T-helper 17 cell (primary cell): ENCODE measurements around the gene CGB7. TPM values are rescaled to one million over a fixed set of nuclear protein-coding genes. Genes with fewer than 3 reads are reported as not detected.
"Not testable (repeated sequence)": the region's sequence is repeated elsewhere in the genome, so short reads cannot be mapped to it uniquely, and the experiment has no call there.

Experiments used
- ATAC-seq: fragments of 150-1000 bp; cut with Tn5 transposase; 2 replicates; pipeline ENCODE4 v1.10.0; 2021; ENCODE audit warnings: mild to moderate bottlenecking, moderate library complexity
- DNase-seq, 3 donors: peaks; one replicate each; pipeline versions ENCODE4 v3.0.0 to v3.0.0-alpha.2; 2020 to 2021
- H3K9me3 ChIP-seq: one replicate; pipeline ENCODE4 v1.7.0; 2013; ENCODE audit warnings: low read length, mild to moderate bottlenecking; ENCODE audit not compliant: control insufficient read depth, poor library complexity, severe bottlenecking
- H3K27ac Mint-ChIP-seq: one replicate; pipeline ENCODE4 v1.8.0; 2022; ENCODE audit warnings: mild to moderate bottlenecking, moderate library complexity, mixed read lengths
- H3K27me3 Mint-ChIP-seq: one replicate; pipeline ENCODE4 v1.8.0; 2022; ENCODE audit warnings: mixed read lengths
- H3K36me3 Mint-ChIP-seq: one replicate; pipeline ENCODE4 v1.8.0; 2022; ENCODE audit warnings: low read depth, mixed read lengths
- H3K4me1 Mint-ChIP-seq: one replicate; pipeline ENCODE4 v1.8.0; 2022; ENCODE audit warnings: mild to moderate bottlenecking, mixed read lengths
- H3K4me3 Mint-ChIP-seq: one replicate; pipeline ENCODE4 v1.8.0; 2022; ENCODE audit warnings: mild to moderate bottlenecking, moderate library complexity, mixed read lengths
- total RNA-seq, 4 donors: library from RNA in 2 of 4; stranded (reverse) in 2 of 4; gene quantifications; one replicate each; pipeline ENCODE4 v1.2.3 and lab custom pipeline; 2022 to 2026

The CGB7 gene
- total RNA-seq, 2 donors from 2014 or later: not detected

DNA sequence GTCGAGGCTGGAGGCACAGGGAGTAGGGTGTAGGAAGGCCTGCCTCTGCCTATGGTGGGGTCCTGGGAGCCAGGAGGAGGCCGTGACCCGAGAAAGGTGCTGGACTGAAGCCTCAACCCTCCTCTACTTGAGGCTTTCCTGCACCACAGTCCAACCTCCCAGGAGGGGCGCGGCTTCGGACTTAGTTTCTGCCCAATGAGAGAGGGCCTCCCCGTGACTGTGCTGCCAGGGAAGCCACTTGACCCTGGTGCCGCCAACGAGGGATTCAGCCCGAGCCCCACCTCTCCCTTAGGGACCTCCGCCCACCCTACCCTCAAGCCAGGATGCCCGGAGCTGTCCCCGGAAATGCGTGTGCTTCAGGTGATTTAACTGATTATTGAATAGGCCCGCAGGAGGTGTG is 33.3 kb downstream of the CGB7 start, which contains the start of gene CGB3:
Gene CGB3 (minus strand): TSS at position 101 of the 400 bp plus-strand sequence. CDS start 362 bp downstream, outside the sequence.
- H3K27me3 Mint-ChIP-seq: not testable (repeated sequence)

DNA sequence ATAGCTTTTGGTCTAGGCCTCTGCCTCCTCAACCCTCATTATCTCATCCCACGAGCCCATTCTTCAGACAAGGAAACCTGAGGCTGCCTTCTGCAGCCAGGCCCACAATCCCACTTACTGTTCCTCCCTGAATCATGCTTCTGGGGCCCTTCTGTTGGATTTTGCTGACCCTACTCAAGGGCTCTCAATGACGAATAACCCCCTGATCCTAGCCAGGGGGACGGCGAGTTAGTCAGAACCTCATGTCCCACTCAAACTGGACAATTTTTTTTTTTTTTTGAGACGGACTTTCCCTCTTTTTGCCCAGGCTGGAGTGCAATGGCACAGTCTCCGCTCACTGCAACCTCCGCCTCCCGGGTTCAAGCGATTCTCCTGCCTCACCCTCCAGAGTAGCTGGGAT is 35.4 kb downstream of the CGB7 start:
- ATAC-seq: no peak
- H3K4me3 Mint-ChIP-seq: no peak overlapping the region
- H3K27ac Mint-ChIP-seq: no peak overlapping the region
- H3K27me3 Mint-ChIP-seq: peaks cover 9% of the 10 kb centered on the region
- no peak for DNase-seq
- H3K36me3 Mint-ChIP-seq: no peaks in the 10 kb centered on the region
- no peaks in the 10 kb centered on the region for H3K9me3 ChIP-seq
- H3K4me1 Mint-ChIP-seq: peaks cover 22% of the 10 kb centered on the region

More for the DNA sequence above, 33.3 kb downstream of the CGB7 start, which contains the start of gene CGB3:
- DNase-seq, H3K4me3 Mint-ChIP-seq, H3K27ac Mint-ChIP-seq, H3K36me3 Mint-ChIP-seq, H3K9me3 ChIP-seq, ATAC-seq: not testable (repeated sequence)
- peaks cover 13% of the 10 kb centered on the region for H3K4me1 Mint-ChIP-seq

DNA sequence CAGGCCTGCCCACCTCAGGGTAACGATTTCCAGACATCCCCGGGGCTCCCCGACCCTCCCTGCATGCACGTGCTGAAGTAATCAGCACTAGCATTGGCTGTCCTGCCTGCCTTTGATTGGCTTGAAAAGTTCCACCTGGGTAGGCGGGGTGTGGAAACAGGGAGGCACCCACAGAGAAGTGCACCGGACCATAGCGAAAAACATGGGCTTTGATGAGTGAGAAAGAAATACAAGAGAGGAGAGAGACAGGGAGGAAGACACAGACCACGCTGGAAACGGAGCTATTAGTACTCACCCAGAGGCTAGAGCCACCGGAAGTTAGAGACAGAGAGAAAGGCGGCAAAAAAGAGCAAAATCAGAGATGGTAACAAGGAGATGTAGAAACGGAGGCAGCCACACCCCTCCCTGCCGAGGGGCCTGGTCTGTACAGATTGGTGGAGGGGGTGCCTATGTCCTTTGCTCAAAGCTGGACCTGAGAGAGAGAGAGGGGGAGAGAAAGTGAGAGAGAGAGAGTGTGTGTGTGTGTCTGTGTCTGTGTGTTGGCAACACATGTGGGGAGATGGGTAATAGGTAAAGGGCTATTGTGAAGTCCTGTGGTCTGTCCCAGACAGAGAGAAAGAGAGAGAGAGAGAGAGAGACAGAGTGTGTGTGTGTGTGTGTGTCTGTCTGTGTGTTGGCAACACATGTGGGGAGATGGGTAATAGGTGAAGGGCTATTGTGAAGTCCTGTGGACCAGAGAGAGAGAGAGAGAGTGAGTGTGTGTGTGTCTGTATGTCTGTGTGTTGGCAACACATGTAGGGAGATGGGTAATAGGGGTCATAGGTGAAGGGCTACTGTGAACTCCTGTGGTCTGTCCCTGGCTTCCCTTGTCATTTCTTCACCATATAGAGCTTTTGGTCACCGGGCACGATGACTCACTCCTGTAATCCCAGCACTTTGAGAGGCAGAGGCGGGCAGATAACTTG is 36.3 kb downstream of the CGB7 start:
- no peaks in the 10 kb centered on the region for H3K9me3 ChIP-seq
- ATAC-seq (no peak), DNase-seq (no peak)
- Mint-ChIP-seq H3K27ac (peak overlapping the region; percentile 87), H3K4me1 (peaks cover 22% of the 10 kb centered on the region), H3K27me3 (peaks cover 9% of the 10 kb centered on the region), H3K4me3 (peak overlapping the region; percentile 64), H3K36me3 (no peaks in the 10 kb centered on the region)

DNA sequence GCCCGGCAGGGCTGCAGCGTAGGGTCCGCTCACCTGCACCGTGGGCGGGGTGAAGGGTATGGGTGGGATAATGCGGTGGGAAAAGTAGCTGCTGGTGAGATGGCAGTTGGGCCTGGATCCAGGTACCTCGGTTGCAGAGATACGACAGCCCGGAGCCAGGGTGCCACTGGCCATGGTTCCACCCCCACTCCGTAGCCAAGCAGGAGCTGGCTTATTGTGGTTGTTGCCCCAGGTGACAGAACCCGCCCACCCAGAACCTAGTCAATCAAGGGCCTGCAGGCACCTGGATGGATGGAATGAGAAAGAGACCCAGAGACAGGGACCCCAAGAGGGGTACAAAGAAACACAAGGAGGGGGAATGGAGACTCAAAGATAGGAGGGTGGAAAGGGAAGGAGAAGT is 37.2 kb downstream of the CGB7 start:
- Mint-ChIP-seq H3K4me1 (peaks cover 22% of the 10 kb centered on the region), H3K4me3 (peak overlapping the region; percentile 55), H3K36me3 (no peaks in the 10 kb centered on the region), H3K27me3 (peaks cover 9% of the 10 kb centered on the region), H3K27ac (no peak overlapping the region)
- no peaks in the 10 kb centered on the region for H3K9me3 ChIP-seq
- DNase-seq (no peak), ATAC-seq (no peak)

DNA sequence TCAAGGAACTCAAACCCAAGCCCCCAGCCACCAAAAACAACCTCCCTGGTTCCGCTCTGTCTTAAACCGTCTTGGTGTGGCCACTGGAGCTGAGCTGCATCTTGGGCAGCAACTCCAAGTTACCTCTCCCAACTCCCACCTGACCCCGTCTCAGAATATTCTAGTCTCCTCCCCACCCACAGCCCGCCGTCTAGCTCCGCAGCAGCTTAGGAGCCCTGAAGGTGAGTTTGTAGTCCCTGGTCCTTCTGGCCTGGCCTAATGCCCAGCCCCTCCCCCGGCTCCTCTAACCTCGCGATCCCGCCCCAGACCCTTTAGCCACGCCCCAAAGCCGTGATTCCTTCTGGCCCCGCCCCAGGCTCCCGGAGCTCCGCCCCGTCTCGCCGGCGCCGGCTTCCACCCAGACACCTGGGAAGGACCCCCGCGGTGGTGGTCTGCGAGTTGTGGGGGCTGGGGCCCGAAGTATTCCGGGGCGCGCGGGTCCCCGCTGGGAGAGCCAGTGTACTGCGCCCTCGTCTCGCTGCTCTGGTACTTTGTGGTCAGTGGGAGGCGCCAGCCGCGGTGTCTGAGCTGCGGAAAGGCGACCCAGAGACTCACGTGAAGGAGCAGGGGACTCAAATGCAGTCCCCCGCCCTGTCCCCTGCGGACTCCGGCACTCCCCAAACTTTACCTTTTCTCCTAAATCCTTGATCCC is 38.2 kb downstream of the CGB7 start:
- H3K4me3 Mint-ChIP-seq: peak overlapping the region; percentile 94

DNA sequence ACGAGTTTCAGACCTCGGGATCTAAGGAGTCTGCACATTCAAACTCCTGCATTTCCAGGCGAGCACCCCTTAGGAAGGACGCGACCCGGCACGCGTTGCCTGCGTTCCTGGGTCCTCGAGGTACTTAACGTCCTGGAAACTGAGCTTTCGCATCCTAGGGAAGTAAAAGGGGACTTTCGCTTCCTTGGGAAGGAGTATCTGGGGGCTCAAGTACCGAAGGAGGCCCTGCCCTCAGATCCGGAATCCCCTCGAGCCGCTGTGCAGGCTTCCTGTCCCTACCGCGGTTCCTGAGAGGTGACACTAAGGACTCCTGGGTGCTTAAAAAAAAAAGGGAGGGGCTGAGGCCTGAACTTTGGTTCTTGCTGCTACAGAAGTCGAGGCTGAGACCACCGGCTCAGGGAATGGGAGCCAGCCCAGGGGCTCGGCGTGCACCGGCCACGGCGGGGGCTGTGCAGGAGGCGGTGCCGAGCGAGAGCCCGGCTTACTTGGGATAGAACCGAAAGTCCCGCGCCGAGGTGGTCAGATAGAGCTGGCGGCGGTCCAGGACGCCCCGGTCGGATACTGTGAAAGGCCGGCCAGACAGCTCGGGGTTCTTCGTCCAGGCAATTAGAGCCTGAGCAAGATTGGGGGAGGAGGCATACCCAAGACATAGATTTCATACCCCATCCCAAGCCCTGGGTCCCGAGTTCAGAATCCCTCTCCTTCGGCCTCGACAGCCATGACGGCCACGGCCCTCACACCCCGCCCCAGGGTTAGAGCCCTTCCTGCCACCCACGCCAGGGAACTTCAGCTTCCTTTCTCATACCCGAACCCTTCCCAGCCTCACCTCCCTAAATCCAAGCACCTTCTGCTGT is 38.9 kb downstream of the CGB7 start:
- DNase-seq, H3K9me3 ChIP-seq, ATAC-seq, H3K36me3 Mint-ChIP-seq, H3K27me3 Mint-ChIP-seq: not testable (repeated sequence)
- peaks cover 22% of the 10 kb centered on the region for H3K4me1 Mint-ChIP-seq
- peak overlapping the region; percentile 94 for H3K4me3 Mint-ChIP-seq
- peak overlapping the region; percentile 73 for H3K27ac Mint-ChIP-seq

More for the DNA sequence above, 38.2 kb downstream of the CGB7 start:
- H3K36me3 Mint-ChIP-seq: no peaks in the 10 kb centered on the region
- ATAC-seq (peak; percentile 46), DNase-seq (peak; percentile 47 to 60 (median 59))
- peaks cover 22% of the 10 kb centered on the region for H3K4me1 Mint-ChIP-seq
- peak overlapping the region; percentile 73 for H3K27ac Mint-ChIP-seq
- no peaks in the 10 kb centered on the region for H3K9me3 ChIP-seq
- H3K27me3 Mint-ChIP-seq: peaks cover 9% of the 10 kb centered on the region

DNA sequence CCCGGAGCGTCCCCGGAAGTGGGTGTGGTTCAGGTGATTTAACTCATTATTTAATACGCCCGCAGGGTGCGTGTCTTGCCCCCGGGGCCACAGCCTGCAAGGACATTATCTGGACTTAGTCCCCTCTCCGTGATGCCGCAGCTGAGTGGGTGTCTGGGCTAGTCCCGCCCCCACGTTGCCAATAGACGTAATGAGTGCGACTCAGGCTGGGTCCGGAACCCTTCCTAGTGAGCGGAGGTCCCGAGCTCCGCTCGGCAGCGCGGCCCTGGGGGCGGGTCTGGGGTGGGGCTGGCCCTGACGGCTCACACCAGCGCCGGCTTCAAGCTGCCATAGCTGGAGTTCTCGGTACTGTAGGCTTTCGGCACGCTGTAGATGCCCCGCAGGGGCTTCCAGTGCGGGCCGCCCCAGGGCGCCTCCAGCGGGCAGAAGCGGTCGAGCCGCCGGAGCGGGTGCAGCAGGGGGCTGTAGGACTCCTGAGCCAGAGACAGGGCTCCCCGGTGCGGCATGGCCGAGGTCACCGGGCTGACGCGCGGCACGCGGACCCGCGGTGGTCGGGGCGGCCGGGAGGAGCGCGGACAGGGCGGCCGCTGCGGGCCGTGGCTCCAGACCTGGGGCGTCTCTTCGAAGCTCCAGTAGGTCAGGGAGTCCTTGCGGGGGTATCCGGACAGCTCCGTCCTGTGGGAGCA is 39.7 kb downstream of the CGB7 start:
- peaks cover 22% of the 10 kb centered on the region for H3K4me1 Mint-ChIP-seq
- H3K9me3 ChIP-seq: no peaks in the 10 kb centered on the region

DNA sequence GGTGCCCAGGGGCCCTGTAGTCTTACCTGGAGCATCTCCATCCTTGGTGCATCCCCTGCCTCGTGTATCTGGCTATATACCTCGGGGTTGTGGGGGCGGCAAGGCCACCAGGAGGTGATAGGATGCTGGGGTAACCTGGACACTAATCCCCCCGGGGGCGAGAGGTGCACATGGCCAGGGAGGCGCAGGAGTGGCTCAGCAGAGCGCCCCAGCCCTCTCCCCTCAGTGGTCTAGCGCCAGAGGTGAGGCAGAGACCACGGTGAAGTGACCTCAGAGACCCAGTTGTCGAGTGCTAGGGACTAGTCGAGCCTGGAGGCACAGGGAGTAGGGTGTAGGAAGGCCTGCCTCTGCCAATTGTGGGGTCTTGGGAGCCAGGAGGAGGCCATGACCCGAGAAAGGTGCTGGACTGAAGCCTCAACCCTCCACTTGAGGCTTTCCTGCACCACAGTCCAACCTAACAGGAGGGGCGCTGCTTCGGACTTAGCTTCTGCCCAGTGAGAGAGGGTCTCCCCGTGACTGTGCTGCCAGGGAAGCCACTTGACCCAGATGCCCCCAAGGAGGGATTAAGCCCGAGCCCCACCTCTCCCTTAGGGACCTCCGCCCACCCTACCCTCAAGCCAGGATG is 40.4 kb downstream of the CGB7 start, which contains the start of gene LHB:
Gene LHB (minus strand): TSS at position 51 of the 625 bp plus-strand sequence. CDS start 10 bp downstream, at position 41.
- no peaks in the 10 kb centered on the region for H3K36me3 Mint-ChIP-seq
- H3K9me3 ChIP-seq: no peaks in the 10 kb centered on the region
- no peak within 1 kb of the TSS for H3K27ac Mint-ChIP-seq
- H3K4me3 Mint-ChIP-seq: peak within 1 kb of the TSS; percentile 94
- H3K4me1 Mint-ChIP-seq: peaks cover 22% of the 10 kb centered on the region
- no peak for DNase-seq
- no peak for ATAC-seq
- peaks cover 9% of the 10 kb centered on the region for H3K27me3 Mint-ChIP-seq

More for the DNA sequence above, 39.7 kb downstream of the CGB7 start:
- ATAC-seq: peak; percentile 90
- H3K36me3 Mint-ChIP-seq: no peaks in the 10 kb centered on the region
- DNase-seq: peak; percentile 58 to 62 (median 58)
- peak overlapping the region; percentile 94 for H3K4me3 Mint-ChIP-seq
- H3K27ac Mint-ChIP-seq: no peak overlapping the region
- peaks cover 9% of the 10 kb centered on the region for H3K27me3 Mint-ChIP-seq

DNA sequence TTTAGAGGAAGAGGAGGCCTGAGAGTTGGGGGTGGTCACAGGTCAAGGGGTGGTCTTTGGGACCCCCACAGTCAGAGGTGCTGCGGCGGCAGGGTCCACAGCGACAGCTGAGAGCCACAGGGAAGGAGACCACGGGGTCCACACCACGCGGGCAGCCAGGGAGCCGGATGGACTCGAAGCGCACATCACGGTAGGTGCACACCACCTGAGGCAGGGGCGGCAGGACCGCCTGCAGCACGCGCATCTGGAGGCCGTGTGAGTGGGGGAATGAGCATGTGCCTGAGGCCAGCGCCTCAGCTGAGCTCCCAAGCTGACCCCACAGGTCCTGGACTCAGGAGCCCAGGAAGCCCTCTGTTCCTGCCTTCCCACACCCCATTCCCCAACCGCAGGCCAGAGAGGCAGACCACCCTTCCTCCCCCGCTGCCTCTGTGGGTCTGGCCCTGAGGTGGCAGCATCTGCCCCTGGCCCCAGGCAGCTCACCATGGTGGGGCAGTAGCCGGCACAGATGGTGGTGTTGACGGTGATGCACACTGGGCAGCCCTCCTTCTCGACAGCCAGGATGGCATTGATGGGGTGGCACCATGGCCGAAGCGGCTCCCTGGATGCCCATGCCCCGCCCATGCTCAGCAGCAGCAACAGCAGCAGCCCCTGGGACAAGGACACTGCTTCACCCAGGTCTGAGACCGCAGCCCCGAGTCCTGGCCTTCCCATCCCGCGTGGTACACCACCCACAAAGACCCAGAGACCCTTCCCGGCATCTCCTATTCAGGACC is 41.3 kb downstream of the CGB7 start:
- Mint-ChIP-seq H3K36me3 (no peaks in the 10 kb centered on the region), H3K27me3 (peaks cover 5% of the 10 kb centered on the region), H3K4me3 (no peak overlapping the region), H3K4me1 (peaks cover 19% of the 10 kb centered on the region), H3K27ac (no peak overlapping the region)
- ATAC-seq: no peak
- H3K9me3 ChIP-seq: no peaks in the 10 kb centered on the region
- no peak for DNase-seq

DNA sequence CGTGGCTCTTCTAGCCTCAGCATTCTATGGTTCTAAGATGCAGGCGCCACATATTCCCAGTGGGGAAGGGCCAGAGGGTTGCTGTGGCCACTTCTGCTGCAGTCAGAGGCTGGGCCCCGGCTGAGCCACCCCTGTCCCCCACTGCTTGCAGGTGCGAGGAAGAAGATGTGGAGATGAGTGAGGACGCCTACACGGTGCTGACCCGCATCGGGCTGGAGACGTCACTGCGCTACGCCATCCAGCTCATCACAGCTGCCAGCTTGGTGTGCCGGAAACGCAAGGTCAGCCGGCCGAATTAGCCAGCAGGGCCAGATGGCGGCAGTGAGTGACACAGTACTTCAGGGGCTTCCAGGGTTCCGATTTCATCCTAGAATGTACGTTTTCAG is 42.7 kb downstream of the CGB7 start:
- H3K9me3 ChIP-seq: no peaks in the 10 kb centered on the region
- peaks cover 2% of the 10 kb centered on the region for H3K36me3 Mint-ChIP-seq
- H3K4me3 Mint-ChIP-seq: no peak overlapping the region
- H3K4me1 Mint-ChIP-seq: peaks cover 11% of the 10 kb centered on the region
- H3K27ac Mint-ChIP-seq: no peak overlapping the region
- DNase-seq (no peak), ATAC-seq (no peak)
- H3K27me3 Mint-ChIP-seq: no peaks in the 10 kb centered on the region

DNA sequence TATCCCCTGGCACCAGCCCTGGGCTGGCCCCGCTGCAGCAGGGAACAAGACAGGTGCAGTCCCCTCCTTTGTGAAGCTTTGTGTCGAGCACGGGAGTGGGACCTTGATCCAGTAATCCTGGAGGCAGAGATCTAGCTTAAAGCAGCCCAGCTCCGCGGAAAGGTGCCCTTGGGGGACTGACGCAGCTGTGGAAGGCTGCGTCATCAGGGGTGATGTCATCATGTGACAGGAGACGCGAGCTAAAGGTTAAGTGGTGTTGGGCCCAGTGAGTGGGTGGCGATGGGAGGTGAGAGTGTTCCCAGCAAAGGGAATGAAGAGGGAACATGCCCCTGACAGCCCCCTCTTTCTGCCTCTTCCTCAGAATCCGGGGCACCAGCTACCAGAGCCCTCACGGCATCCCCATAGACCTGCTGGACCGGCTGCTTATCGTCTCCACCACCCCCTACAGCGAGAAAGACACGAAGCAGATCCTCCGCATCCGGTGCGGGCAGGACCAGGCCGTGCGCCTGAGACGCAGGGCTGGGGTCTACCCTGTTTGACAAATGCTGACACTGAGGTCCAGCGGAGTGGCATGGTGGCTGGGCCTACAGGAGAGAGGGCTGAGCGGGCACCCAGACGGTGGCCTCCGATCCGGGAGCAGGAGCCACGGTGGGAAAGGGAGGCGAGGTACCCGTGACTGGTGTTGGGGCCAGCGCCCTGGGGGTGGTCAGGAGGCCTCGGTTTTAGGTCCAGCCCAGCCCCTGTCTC is 43.3 kb downstream of the CGB7 start:
- Mint-ChIP-seq H3K4me3 (no peak overlapping the region), H3K4me1 (peaks cover 10% of the 10 kb centered on the region), H3K27me3 (no peaks in the 10 kb centered on the region), H3K27ac (no peak overlapping the region), H3K36me3 (peaks cover 2% of the 10 kb centered on the region)
- no peaks in the 10 kb centered on the region for H3K9me3 ChIP-seq
- DNase-seq: no peak
- no peak for ATAC-seq
